Measurements from ENCODE around the gene GABRR1.

GABRR1 gene

DNA sequence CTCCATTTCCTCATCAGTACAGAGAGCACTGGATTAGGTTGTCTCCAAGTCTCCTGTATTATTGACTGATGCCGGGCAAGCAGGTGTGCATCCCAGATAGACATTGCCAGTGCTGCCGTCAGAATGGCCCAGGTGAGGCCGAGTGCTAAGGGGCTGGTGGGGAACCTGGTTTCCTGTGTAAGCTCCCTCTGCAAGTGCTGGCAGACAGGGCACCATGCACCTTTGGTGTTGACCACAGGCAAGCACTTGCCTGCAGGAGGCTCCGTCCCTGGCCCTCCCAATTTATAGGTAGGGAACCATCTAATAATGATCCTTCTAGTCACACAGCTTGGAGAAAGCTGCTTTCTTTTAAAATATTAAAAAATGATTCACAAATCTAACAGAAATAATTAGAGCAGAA is 747 bp downstream of the GABRR1 start:
- DNase-seq (ENCODE audit: low read depth, low spot score) = no peak

DNA sequence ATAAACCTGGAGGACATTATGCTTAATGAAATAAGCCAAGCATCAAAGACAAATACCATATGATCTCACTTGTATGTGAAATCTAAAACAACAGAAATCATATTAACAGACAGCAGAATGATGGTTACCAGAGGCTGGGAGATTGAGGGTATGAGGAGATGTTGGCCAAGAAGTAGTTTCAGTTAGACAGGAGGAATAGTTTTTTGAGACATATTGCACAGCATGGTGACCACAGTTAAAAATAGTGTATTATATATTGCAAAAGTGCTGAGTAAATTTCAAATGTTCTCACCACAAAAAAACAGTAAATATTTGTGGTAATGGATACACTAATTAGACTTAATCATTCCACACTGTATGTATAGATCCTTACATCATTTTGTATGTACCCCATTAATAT is 1.8 kb downstream of the GABRR1 start:
- no peak for DNase-seq (ENCODE audit: low read depth, low spot score)

DNA sequence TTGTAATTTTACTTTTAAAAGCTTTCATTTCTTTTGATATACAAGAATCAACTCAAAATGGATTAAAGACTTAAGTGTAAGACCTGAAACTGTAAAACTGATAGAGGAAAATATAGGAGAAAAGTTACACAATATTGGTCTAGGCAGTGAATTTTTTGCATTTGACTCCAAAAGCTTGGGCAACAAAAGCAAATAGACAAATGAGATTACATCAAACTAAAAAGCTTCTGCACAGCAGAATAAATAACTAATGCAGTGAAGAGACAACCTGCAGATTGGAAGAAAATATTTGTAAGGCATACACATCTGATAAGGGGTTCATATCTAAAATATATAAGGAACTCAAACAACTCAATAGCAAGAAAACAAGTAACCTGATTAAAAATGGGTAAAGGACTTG is 3.0 kb downstream of the GABRR1 start:
- DNase-seq (ENCODE audit: low read depth, low spot score) = no peak

DNA sequence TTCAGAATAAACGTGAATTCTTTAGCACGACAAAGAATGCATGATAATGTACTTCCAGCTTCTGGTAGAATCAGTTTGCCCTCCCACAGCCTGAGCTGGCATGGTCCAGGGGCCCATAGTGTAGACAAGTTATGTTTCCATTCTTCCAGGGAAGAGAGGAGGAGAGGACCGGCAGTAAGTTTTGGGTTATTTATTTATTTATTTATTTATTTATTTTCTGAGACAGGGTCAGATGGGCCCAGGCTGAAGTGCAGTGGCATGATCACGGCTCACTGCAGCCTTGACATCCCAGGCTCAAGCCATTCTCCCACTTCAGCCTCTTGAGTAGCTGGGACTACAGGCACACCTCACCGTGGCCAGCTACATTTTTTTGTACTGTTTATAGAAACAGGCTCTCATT is 4.7 kb downstream of the GABRR1 start:
- no peak for DNase-seq (ENCODE audit: low read depth, low spot score)

DNA sequence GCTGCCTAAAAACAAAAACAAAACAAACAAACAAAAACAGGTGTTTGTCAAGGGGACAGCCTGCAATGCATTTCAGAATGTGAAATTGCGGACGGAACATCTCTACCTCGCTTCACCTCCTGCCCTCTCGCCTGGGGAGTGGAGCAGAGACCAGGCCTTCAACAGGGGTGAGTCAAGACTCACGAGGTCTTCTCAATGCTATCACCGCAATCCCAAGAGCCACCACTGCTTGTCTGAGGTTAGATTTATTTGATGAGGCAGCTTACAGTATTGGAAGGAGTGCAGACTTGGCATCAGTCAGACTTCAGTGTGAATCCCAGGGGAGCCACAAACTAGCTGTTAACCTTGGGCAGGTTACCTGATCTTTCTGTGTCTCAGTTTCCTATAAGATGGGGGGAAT is 7.7 kb downstream of the GABRR1 start:
- no peak for DNase-seq (ENCODE audit: low read depth, low spot score)

DNA sequence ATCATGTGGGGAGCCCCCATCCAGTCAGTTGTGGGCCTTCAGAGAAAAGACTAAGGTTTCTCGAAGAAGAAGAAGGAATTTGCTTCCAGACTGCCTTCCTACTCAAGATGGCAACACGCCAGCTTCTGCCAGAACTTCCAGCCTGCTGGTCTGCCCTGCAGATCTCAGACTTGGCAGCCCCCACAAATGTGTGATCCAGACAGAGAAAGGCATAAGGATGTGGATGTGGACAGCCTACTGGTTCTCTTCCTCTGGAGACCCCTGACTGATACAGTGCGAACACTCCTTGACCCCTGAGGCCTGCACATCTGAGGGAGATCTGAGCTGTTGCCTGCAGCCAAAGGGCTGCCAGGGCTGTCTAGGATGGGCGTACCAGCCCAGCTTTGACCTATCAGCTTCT is 8.6 kb downstream of the GABRR1 start:
- no peak for DNase-seq (ENCODE audit: low read depth, low spot score)

DNA sequence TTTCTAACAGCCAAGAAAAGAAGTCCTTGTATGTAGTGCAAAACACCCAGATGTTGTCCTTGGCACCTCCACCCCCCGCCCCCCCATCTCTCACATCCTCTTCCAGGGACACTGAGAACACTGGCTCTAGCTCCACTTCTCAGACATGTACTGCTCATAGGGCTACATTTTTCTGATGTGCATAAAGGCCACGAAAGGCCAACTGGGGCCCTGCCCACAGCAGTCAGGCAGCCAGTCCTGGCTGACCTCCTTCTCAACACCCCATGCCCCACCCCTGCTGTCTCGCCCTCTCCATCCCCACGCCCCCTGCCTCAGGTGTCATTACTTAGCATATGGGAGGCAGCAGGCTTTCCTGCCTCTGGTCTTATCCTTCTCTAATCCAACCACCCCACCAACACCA is 11.3 kb downstream of the GABRR1 start:
- DNase-seq (ENCODE audit: low read depth, low spot score) = no peak

DNA sequence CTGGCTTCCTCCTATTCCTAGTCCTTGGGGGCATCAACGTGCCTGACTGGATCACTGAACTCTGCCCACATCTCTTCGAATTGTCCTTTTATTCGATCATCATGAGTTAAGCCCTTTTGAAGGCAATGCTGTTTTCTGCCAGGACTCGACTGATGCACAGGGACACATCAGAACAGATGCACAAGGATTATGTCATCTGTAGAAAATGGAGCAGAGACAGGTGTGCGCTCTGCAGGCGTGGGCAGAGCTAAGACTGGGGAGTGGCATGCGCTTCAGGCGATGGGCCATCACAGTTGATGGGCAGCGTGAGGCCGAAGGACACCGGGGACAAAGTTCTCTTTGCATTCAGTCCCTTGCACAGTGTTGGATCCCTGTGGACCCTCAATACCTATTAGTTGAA is 13.1 kb downstream of the GABRR1 start:
- DNase-seq (ENCODE audit: low read depth, low spot score) = no peak

DNA sequence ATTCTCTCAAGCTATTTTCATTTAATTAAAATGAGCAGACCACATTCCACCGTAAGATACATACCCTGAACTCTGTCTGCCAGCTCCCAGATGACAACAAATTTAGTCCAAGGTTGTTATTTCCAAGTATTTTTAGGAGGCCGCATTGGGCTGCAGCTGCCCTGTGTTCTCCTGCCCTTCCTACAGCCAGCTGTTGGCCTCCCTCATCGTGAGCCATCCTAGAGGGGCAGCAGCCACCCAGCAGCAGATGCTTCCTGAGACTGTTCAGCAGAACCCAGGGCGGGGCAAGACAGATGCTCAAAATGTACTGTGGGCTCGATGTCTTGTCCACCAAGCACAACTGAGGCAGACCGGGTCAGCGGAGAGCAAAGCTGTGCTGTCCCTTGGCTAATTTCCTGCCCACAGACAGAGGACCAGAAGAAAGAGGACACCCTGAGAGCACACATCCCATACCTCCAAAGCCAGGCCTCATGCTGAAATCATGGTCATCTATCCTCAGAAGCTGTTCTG is 16.4 kb downstream of the GABRR1 start:
- no peak for DNase-seq (ENCODE audit: low read depth, low spot score)

DNA sequence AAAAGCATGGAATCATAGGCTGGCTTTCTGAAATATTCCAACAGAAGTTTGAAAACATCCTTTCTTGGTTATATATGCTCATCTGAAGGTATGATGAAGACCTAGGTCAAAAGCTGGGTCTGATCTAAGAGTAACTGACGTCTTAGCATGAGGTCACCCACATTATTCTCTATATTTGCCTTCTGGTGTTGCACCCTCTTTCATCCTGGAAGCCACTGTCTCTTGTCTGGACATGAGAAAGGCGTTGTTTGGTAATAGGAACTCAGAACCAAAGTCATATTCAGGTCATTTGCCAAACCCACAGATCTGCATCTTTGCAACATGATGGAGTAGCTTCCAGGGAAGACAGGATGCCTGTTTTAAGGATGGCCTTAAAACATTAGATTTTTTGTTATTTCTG is 17.6 kb downstream of the GABRR1 start:
- DNase-seq (ENCODE audit: low read depth, low spot score) = no peak

DNA sequence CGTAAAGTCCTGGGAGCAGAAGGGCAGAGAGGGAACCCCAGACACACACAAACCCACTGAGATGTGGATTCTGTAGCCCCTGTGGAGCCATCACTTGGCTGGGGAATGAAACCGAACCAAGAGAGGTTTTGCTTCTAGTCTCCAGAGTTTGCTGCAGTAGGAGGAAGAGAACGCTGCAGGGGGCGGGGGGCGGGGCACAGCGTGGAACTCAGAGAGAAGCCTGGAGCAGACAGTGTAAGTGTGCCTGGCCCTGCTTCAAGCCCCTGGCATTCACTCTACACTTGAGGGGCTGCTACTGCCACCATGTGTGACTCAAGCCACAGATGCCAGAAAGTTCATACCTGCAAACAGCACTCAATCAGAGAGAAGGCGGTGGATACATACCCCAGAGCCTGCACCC is 18.9 kb downstream of the GABRR1 start:
- no peak for DNase-seq (ENCODE audit: low read depth, low spot score)

DNA sequence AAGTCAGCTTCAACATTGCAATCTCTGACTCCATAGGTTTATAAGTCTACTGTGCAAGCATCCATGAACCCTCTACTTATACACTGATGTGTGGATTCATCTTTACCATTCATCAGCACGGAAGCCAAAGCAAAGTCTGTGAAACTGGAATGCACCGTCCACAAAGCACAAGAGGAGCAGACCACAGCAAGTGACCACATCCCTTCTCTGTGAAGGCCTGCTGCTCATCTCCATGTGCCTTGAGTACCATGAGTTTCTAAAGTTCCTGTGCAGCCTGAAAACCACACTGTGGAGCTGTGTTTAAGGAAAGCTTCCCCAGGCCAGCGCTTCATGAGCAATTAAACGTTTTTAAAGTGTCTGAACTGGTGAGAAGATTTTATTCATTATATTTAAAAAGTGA is 20.0 kb downstream of the GABRR1 start:
- no peak for DNase-seq (ENCODE audit: low read depth, low spot score)

DNA sequence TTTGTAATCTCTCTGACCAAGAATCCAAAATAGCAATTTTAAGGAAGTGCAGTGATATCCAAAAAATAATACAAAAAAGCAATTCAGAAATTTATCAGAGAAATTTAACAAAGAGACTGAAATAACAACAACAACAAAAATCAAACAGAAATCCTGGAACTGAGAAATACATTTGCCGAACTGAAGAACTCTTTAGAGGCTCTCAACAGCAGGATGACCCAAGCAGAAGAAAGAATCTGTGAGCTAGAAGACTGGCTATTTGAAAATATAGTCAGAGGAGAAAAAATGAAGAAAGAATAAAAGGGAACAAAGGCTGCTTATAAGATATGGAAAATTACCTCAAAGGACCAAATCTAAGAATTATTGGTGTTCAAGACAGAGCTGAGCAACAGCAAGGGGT is 22.6 kb downstream of the GABRR1 start:
- no peak for DNase-seq (ENCODE audit: low read depth, low spot score)

DNA sequence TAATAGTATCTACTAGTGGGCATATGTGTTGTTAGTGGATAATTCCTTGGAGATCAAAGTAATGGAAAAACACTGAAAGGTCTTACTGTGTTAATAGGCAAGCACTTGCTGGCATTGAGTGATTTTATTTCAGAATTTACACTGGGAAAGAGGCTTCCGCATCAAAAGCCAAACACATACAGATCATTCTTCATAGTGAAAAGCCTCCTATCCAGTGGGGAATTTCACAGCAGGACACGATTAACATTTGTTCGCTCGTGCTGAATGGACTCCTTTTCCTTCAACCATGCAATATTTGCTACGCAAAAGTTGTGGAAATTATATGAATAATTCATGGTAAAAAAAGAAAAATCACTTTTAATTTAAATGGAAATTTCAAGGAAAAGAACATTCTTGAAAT is 26.4 kb downstream of the GABRR1 start:
- no peak for DNase-seq (ENCODE audit: low read depth, low spot score)

DNA sequence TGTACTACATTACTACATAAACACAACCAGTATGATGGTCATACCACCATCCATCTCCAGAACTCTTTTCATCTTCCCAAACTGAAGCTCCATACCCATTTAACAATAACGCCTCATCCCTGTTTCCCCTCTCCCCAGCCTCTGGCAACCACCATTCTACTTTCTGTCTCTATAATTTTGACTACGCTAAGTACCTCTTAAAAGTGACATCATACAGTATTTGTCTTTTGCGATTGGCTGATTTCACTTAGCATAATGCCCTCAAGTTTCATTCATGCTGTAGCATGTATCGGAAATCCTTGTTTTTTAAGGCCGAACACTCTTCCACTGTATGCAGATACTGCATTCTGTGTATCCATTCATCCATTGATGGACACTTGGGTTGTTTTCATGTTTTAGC is 29.7 kb downstream of the GABRR1 start:
- no peak for DNase-seq (ENCODE audit: low read depth, low spot score)

DNA sequence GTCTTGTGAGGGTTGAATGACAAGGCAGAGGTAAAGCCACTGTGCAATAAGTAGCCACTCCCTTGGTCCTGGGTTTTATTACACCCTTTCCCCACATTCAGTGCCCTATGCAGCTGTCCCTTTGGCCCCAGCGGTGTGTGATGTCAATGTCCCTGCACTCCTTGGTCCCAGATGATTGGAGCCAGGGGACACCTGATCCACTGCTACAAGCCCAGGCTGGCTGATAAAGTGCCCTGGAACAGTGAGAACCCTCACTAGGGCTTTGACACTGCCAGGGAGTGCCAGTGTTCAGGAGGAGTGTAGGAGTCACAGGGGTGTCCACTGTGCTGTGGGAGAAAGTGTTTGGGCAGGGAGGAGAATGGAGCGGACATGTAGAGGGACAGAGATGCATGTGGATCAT is 30.4 kb downstream of the GABRR1 start:
- DNase-seq (ENCODE audit: low read depth, low spot score) = no peak

DNA sequence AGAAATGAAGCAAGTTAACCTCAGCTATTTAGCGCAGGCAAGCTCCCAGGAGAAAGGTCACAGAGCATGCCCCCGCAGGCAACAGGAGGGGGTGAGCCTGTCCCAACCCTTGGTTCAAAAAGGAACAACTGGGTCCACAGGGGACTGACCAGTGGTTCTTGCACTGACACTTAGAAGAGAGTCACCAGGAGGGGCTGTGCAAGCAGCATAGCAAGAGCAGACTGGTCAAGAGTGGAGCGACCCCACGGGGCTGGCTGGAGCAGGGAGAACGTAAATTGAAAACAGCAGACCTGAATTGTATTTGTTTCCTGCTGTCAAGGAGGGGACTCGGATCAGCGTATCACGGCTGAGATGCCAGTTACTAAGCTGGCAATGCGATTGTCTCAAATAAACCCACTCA is 32.8 kb downstream of the GABRR1 start:
- no peak for DNase-seq (ENCODE audit: low read depth, low spot score)

DNA sequence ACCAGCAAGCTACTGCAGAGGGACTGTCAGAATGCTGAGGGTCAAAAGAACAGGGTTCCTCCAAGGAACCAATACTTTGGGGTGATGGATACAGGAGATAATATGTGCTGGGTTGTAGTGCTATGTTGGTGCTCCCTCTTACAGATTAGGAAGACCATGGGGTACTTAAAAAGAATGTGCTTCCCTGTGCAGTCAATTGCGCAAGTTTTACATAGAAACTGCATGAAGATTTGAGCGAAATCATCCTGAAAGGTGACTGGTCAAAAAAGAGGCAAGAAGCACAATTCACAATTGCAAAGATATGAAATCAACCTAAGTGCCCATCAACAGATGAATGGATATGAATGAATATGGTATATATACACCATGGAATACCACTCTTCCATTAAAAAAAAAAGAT is 33.9 kb downstream of the GABRR1 start:
- no peak for DNase-seq (ENCODE audit: low read depth, low spot score)

DNA sequence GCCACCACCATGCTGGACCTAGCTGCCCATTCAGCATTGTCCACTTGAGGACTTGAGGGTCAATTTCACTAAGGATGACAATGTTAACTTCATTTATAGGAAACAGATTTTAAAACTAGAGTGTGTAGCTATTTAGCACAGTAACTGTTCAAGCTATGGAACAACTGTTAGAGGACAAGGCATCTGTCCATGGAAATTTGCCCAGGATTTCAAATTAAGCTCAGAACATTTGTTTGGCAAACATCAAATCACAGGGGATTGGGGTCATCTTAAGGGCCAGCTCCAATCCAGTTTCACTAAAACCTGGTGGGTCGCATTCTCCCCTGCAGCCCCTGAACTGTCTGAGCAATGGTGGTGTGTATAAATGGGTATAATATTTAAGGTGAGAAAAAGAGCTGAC is 36.2 kb downstream of the GABRR1 start:
- no peak for DNase-seq (ENCODE audit: low read depth, low spot score)

DNA sequence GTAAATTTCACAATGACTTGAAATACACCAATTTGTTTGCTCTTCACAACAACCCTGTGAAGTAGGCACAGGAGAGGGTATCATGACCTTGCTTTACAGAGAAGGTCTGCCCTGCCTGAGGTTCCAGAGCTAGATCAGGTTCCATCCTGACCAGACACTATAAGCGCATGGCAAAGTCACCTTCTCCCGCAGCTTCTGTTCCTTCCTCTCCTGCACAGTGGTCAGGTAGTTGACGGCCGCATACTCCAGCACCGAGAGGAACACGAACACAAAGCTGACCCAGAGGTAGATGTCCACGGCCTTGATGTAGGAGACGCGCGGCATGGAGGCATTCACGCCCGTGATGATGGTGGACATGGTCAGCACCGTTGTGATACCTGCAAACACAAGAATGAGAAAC is 37.0 kb downstream of the GABRR1 start:
- DNase-seq (ENCODE audit: low read depth, low spot score) = no peak

DNA sequence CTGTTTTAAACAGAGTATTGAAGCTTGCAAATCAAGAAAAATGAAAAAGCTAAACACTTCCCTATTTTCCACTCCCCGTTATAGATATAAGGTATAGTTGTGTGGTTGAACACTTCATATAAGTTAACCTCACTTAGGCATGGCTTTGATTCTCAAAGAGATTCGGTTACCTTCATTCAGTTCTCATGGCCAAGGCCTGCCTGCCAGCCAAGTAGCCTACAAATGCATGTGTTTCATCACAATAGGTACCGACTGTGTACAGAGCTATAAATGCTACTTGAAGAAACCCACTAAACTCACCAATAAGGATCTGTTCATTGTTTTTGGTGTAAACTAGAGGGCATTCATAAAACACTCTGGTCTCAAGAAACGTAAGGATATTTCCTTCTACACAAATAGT is 43.5 kb downstream of the GABRR1 start:
- no peak for DNase-seq (ENCODE audit: low read depth, low spot score)

DNA sequence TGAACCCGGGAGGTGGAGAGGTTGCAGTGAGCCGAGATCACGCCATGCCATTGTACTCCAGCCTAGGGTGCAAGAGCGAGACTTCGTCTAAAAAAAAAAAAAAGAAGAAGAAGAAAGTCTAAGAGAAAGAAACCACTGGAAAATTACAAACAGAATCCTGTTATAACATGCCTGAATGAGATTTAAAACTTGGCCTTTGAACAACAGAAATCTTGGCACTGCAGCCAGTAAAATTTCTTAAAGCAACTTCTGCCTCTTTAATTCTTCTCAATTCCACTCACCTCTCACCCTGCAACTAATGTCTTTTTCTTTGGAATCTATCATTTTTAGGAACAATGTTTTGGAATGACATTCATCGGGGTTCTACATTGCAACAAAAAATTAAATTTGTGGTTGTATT is 45.0 kb downstream of the GABRR1 start:
- no peak for DNase-seq (ENCODE audit: low read depth, low spot score)

DNA sequence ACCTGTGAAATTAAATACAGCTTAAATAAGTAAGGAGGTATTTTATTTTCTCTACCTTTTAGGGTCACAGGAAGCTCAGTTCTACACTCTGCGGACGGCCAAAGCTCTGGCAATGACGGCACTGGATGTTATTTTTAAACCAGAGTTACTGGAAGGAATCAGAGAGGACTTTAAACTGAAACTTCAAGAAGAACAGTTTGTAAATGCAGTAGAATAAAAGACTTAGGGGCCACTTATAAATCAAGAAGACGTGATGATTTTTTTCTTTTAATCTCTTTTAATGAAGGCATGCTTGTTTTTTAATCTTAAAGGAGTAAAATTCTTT is 55.1 kb downstream of the GABRR1 start:
- DNase-seq (ENCODE audit: low read depth, low spot score) = no peak

DNA sequence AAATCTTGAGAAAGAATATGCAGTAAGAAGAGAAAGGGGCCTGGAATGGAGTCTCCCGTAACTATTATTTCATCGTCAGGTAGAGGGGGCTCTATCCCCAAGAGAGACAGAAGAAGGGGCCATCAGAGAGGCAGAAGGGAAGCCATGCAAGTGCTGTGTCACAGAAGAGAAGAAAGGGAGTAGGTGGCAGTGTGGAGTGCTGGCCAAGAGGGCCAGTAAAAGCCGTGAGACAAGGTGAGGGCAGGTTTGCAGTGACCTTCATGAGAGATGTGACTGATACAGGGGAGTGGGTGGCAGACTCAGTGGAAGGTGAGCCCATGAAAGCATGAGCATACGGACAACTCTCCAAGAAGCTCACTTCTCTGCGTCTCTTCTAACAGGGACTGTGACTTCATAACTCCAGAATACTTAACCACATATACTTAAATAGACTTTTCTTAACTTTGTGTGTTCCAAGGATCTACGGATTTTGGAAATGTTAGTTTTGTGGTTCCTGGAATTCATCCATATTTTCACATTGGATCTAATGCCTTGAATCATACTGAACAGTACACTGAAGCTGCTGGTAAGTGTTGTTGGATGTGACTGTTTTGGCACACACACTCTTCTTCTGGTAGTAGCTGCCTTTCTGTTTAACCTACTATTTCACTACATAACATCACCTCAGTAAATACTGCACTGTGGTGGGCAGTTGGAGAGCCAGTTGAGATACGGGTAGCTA is 55.7 kb downstream of the GABRR1 start:
- no peak for DNase-seq (ENCODE audit: low read depth, low spot score)
